H1 (cell line): ENCODE data around the gene ALOX15B. TPM values are rescaled to one million over a fixed set of nuclear protein-coding genes. Genes with fewer than 3 reads are reported as not detected.

ENCODE experiments used
- microRNA-seq, 2 experiments: library from miRNA; unstranded; fragments of <30 nt; microRNA quantifications; one replicate each; pipeline versions ENCODE4 to v1.2.0, GENCODE V29; 2016 to 2020; ENCODE audit warnings: borderline microRNAs expressed in 2 of 2, borderline number of aligned reads in 2 of 2, borderline replicate concordance in 1 of 2
- polyA plus RNA-seq, 7 experiments: library from polyadenylated mRNA; depleted of rRNA in 3 of 7; stranded (reverse) in 5 of 7; unstranded in 2 of 7; fragments of >200 nt in 5 of 7; fragments of 200-250 nt in 2 of 7; gene quantifications; 1 replicate in 5 of 7; 2 replicates in 1 of 7; 4 replicates in 1 of 7; pipeline versions ENCODE4 v1.2.1 to v1.2.3, GENCODE V29; 2011 to 2013; ENCODE audit warnings: missing spikeins in 2 of 7, mixed read lengths in 2 of 7
- small RNA-seq: library from polyadenylated mRNA; stranded (forward); fragments of <200 nt; extraction: miRNeasy Mini kit (QIAGEN cat#:217004); gene quantifications from one replicate; pipeline ENCODE3, GENCODE V24; 2013; ENCODE audit not compliant: insufficient read depth
- total RNA-seq: library from RNA; stranded (reverse); fragmentation: NEBNext Ultra II Directional; extraction: Animal tissue kit (Norgen Biotek cat#: 25700); gene quantifications from 2 replicates; pipeline ENCODE4 v1.2.1, GENCODE V29; 2021

ALOX15B gene
- total and polyA plus RNA-seq, 2 of the 8 experiments (the other 6 are each of a cell fraction or from before 2014, with no cell fraction given), result 0.63 to 0.91 TPM

Small RNA genes within 50 kb of the gene (microRNA-seq; reads per million reads assigned to microRNA genes)
- gene MIR4314, result 0 reads per million in 2 experiments

Small RNA genes within 50 kb of the gene (small RNA-seq; reads per million reads assigned to genes)
- not detected for gene MIR4314

Other genes with a start within 250 kb of the ALOX15B start
- gene KDM6B, start 204.8 kb upstream of the ALOX15B start, total RNA-seq, result 3.4 and 3.7 TPM in 2 replicates
- gene KDM6B, start 204.8 kb upstream of the ALOX15B start, polyA plus RNA-seq (2011; rRNA removed), result 0.48 and 0.80 TPM in 2 replicates
- gene TMEM88, start 184.0 kb upstream of the ALOX15B start, total RNA-seq, result 0.69 TPM in 1 of 2 replicates, not detected in the other
- 8.8 and 11.6 TPM in 2 replicates for gene TMEM88, start 184.0 kb upstream of the ALOX15B start, polyA plus RNA-seq (2011; rRNA removed)
- 27.0 and 30.2 TPM in 2 replicates for gene NAA38, start 181.5 kb upstream of the ALOX15B start, total RNA-seq
- 109 and 116 TPM in 2 replicates for gene NAA38, start 181.5 kb upstream of the ALOX15B start, polyA plus RNA-seq (2011; rRNA removed)
- gene CYB5D1, start 181.1 kb upstream of the ALOX15B start, total RNA-seq, result 15.5 and 18.0 TPM in 2 replicates
- gene CYB5D1, start 181.1 kb upstream of the ALOX15B start, polyA plus RNA-seq (2011; rRNA removed), result 11.0 and 13.5 TPM in 2 replicates
- gene CHD3, start 150.3 kb upstream of the ALOX15B start, total RNA-seq, result 12.9 and 14.2 TPM in 2 replicates
- 12.3 and 18.3 TPM in 2 replicates for gene CHD3, start 150.3 kb upstream of the ALOX15B start, polyA plus RNA-seq (2011; rRNA removed)
- gene RNF227, start 122.8 kb upstream of the ALOX15B start, total RNA-seq, result 0.63 and 0.77 TPM in 2 replicates
- gene RNF227, start 122.8 kb upstream of the ALOX15B start, polyA plus RNA-seq (2011; rRNA removed), result 1.1 and 1.7 TPM in 2 replicates
- gene KCNAB3, start 109.2 kb upstream of the ALOX15B start, total RNA-seq, result 2.3 and 2.4 TPM in 2 replicates
- 1.7 and 2.8 TPM in 2 replicates for gene KCNAB3, start 109.2 kb upstream of the ALOX15B start, polyA plus RNA-seq (2011; rRNA removed)
- gene TRAPPC1, start 107.1 kb upstream of the ALOX15B start, total RNA-seq, result 99.3 and 114 TPM in 2 replicates
- gene TRAPPC1, start 107.1 kb upstream of the ALOX15B start, polyA plus RNA-seq (2011; rRNA removed), result 170 and 194 TPM in 2 replicates
- 30.0 and 31.9 TPM in 2 replicates for gene CNTROB, start 106.9 kb upstream of the ALOX15B start, total RNA-seq
- gene CNTROB, start 106.9 kb upstream of the ALOX15B start, polyA plus RNA-seq (2011; rRNA removed), result 20.5 and 28.2 TPM in 2 replicates
- 0.48 and 0.59 TPM in 2 replicates for gene GUCY2D, start 36.4 kb upstream of the ALOX15B start, total RNA-seq
- 0.20 and 0.31 TPM in 2 replicates for gene GUCY2D, start 36.4 kb upstream of the ALOX15B start, polyA plus RNA-seq (2011; rRNA removed)
- gene ALOX12B, start 48.7 kb downstream of the ALOX15B start, total RNA-seq, result not detected in 2 replicates
- 0.82 and 0.86 TPM in 2 replicates for gene ALOX12B, start 48.7 kb downstream of the ALOX15B start, polyA plus RNA-seq (2011; rRNA removed)
- gene ALOXE3, start 79.5 kb downstream of the ALOX15B start, total RNA-seq, result not detected in 2 replicates
- 0.26 and 0.55 TPM in 2 replicates for gene ALOXE3, start 79.5 kb downstream of the ALOX15B start, polyA plus RNA-seq (2011; rRNA removed)
- 0.32 and 0.69 TPM in 2 replicates for gene HES7, start 85.0 kb downstream of the ALOX15B start, total RNA-seq
- 0.20 and 0.55 TPM in 2 replicates for gene HES7, start 85.0 kb downstream of the ALOX15B start, polyA plus RNA-seq (2011; rRNA removed)
- gene PER1, start 113.3 kb downstream of the ALOX15B start, total RNA-seq, result 38.0 and 39.9 TPM in 2 replicates
- gene PER1, start 113.3 kb downstream of the ALOX15B start, polyA plus RNA-seq (2011; rRNA removed), result 9.6 and 17.3 TPM in 2 replicates
- 19.0 and 20.5 TPM in 2 replicates for gene VAMP2, start 123.9 kb downstream of the ALOX15B start, total RNA-seq
- gene VAMP2, start 123.9 kb downstream of the ALOX15B start, polyA plus RNA-seq (2011; rRNA removed), result 19.3 and 25.2 TPM in 2 replicates
- 17.3 and 17.9 TPM in 2 replicates for gene TMEM107, start 137.3 kb downstream of the ALOX15B start, total RNA-seq
- gene TMEM107, start 137.3 kb downstream of the ALOX15B start, polyA plus RNA-seq (2011; rRNA removed), result 21.4 and 21.5 TPM in 2 replicates
- gene BORCS6, start 151.1 kb downstream of the ALOX15B start, total RNA-seq, result 3.6 and 4.6 TPM in 2 replicates
- 3.3 and 3.8 TPM in 2 replicates for gene BORCS6, start 151.1 kb downstream of the ALOX15B start, polyA plus RNA-seq (2011; rRNA removed)
- gene AURKB, start 171.5 kb downstream of the ALOX15B start, total RNA-seq, result 154 and 160 TPM in 2 replicates
- 102 and 171 TPM in 2 replicates for gene AURKB, start 171.5 kb downstream of the ALOX15B start, polyA plus RNA-seq (2011; rRNA removed)
- gene CTC1, start 209.0 kb downstream of the ALOX15B start, total RNA-seq, result 33.7 and 39.8 TPM in 2 replicates
- gene CTC1, start 209.0 kb downstream of the ALOX15B start, polyA plus RNA-seq (2011; rRNA removed), result 19.4 and 32.2 TPM in 2 replicates
- gene PFAS, start 210.2 kb downstream of the ALOX15B start, total RNA-seq, result 238 and 248 TPM in 2 replicates
- gene PFAS, start 210.2 kb downstream of the ALOX15B start, polyA plus RNA-seq (2011; rRNA removed), result 88.4 and 120 TPM in 2 replicates
- 36.9 and 39.4 TPM in 2 replicates for gene RANGRF, start 249.6 kb downstream of the ALOX15B start, total RNA-seq
- 49.6 and 52.8 TPM in 2 replicates for gene RANGRF, start 249.6 kb downstream of the ALOX15B start, polyA plus RNA-seq (2011; rRNA removed)